Endothelial cell of umbilical vein (primary cell): ENCODE results near the gene PPP1R13B. TPM values are rescaled to one million over a fixed set of nuclear protein-coding genes. Genes with fewer than 3 reads are reported as not detected.

ENCODE experiments used
- BruUV-seq: library from RNA; stranded (reverse); fragments of 400-500 nt; replicated peaks from 2 replicates; lab custom pipeline; 2021; lab: Mats Ljungman, UMichigan
- CTCF ChIA-PET: fragments of 300-600, 350-600 bp; sonication (Branson Sonifier 250); formaldehyde crosslinking; loops from one replicate; lab custom pipeline; 2021; ENCODE audit warnings: antibody characterized with exemption, inconsistent platforms; lab: Charles Lee
- POLR2A ChIA-PET: fragments of 300-600, 350-600 bp; sonication (Branson Sonifier 250); formaldehyde crosslinking; loops from one replicate; lab custom pipeline; 2021; ENCODE audit warnings: antibody characterized with exemption, inconsistent platforms; lab: Charles Lee
- DNase-seq: peaks from one replicate; pipeline ENCODE4 v3.0.0-alpha.2; 2011; ENCODE audit warnings: low read depth, low spot score
- FAIRE-seq: peaks from 2 replicates; lab custom pipeline; 2011; peaks lifted over from hg19 to GRCh38; lab: Jason Lieb, UNC
- H2AFZ ChIP-seq: 2 replicates; pipeline ENCODE4 v1.6.0; 2012; ENCODE audit warnings: low read depth, low read length, control low read depth, inconsistent platforms
- H3K27ac ChIP-seq: 2 replicates; pipeline ENCODE4 v1.5.1; 2011; ENCODE audit warnings: low read depth, mild to moderate bottlenecking, control low read depth, low read length, moderate library complexity; ENCODE audit not compliant: insufficient read depth
- H3K27me3 ChIP-seq, 2 experiments: 2 replicates each; pipeline versions ENCODE4 v1.6.0 to v1.6.1; 2011; ENCODE audit warnings: low read length in 2 of 2, mixed read lengths in 1 of 2; ENCODE audit not compliant: control insufficient read depth in 2 of 2, insufficient read depth in 2 of 2
- H3K36me3 ChIP-seq, 2 experiments: 2 replicates in 1 of 2; 3 replicates in 1 of 2; pipeline ENCODE4 v1.5.1; 2011; ENCODE audit warnings: low read length in 2 of 2, mild to moderate bottlenecking in 1 of 2, moderate library complexity in 1 of 2; ENCODE audit not compliant: control insufficient read depth in 2 of 2, insufficient read depth in 2 of 2; ENCODE audit errors: extremely low read depth in 1 of 2
- H3K4me1 ChIP-seq: 3 replicates; pipeline ENCODE4 v1.5.1; 2011; ENCODE audit warnings: mild to moderate bottlenecking, low read length; ENCODE audit not compliant: control insufficient read depth, insufficient read depth; ENCODE audit errors: extremely low read depth
- H3K4me2 ChIP-seq: 2 replicates; pipeline ENCODE4 v1.6.1; 2011; ENCODE audit warnings: low read length, control low read depth, mixed read lengths; ENCODE audit not compliant: insufficient read depth
- H3K4me3 ChIP-seq, 3 experiments: fragments of 200-600 bp in 1 of 3; sonication (generic), shearing (Covaris generic) in 1 of 3; replicated peaks in 1 of 3; 2 replicates each; pipeline ENCODE4 v1.5.1; 2011 to 2016; ENCODE audit warnings: control low read depth in 3 of 3, low read length in 3 of 3, mild to moderate bottlenecking in 2 of 3, inconsistent platforms in 1 of 3, low read depth in 1 of 3, moderate library complexity in 1 of 3; ENCODE audit not compliant: insufficient read depth in 1 of 3
- H3K79me2 ChIP-seq: 2 replicates; pipeline ENCODE4 v1.6.0; 2012; ENCODE audit warnings: low read length, inconsistent platforms; ENCODE audit not compliant: control insufficient read depth, insufficient read depth
- H3K9ac ChIP-seq: replicated peaks from 2 replicates; pipeline ENCODE3; 2011; ENCODE audit warnings: low read length, control low read depth; ENCODE audit not compliant: insufficient read depth; ENCODE audit errors: extremely low read depth
- H3K9me1 ChIP-seq: replicated peaks from 3 replicates; pipeline ENCODE4 v1.6.0; 2011; ENCODE audit warnings: mild to moderate bottlenecking, low read length; ENCODE audit not compliant: control insufficient read depth, insufficient read depth; ENCODE audit errors: extremely low read depth
- H3K9me3 ChIP-seq: replicated peaks from 2 replicates; pipeline ENCODE4 v1.5.1; 2012; ENCODE audit warnings: low read length, inconsistent platforms; ENCODE audit not compliant: control insufficient read depth, insufficient read depth
- H4K20me1 ChIP-seq: replicated peaks from 2 replicates; pipeline ENCODE3; 2011; ENCODE audit warnings: mild to moderate bottlenecking, low read length; ENCODE audit not compliant: control insufficient read depth, insufficient read depth; ENCODE audit errors: extremely low read depth
- EZH2 ChIP-seq: IDR thresholded peaks from 2 replicates; pipeline ENCODE4 v1.6.1; 2012; ENCODE audit warnings: borderline replicate concordance, low read depth, mild to moderate bottlenecking, moderate library complexity, low read length, inconsistent platforms; ENCODE audit not compliant: severe bottlenecking
- FOS ChIP-seq: IDR thresholded peaks from 2 replicates; pipeline ENCODE4 v1.6.1; 2011; ENCODE audit warnings: mild to moderate bottlenecking, low read length, moderate library complexity, borderline replicate concordance; ENCODE audit not compliant: insufficient read depth
- GATA2 ChIP-seq: IDR thresholded peaks from 2 replicates; pipeline ENCODE4 v1.7.0; 2011; ENCODE audit warnings: low read depth, mild to moderate bottlenecking, moderate library complexity, mixed read lengths, low read length; ENCODE audit not compliant: insufficient read length, insufficient read depth
- JUN ChIP-seq: IDR thresholded peaks from 2 replicates; pipeline ENCODE4 v1.6.1; 2011; ENCODE audit warnings: borderline replicate concordance, low read depth; ENCODE audit not compliant: insufficient read length, insufficient read depth
- MYC ChIP-seq: IDR thresholded peaks from one replicate; pipeline ENCODE4 v1.6.1; 2011; ENCODE audit warnings: mild to moderate bottlenecking, low read depth, low read length
- POLR2A ChIP-seq: IDR thresholded peaks from 2 replicates; pipeline ENCODE4 v1.6.1; 2012; ENCODE audit warnings: low read depth, mild to moderate bottlenecking, control low read depth, low read length
- POLR2AphosphoS5 ChIP-seq: IDR thresholded peaks from 2 replicates; pipeline ENCODE4 v1.6.1; 2012; ENCODE audit warnings: low read depth, mild to moderate bottlenecking, control low read depth, low read length, moderate library complexity; ENCODE audit not compliant: insufficient read depth
- dilution Hi-C: fragments of 300-500 bp; cut with MboI; formaldehyde crosslinking; loops from one replicate; pipeline ENCODE4 v1.15.0; 2019; ENCODE audit warnings: low sequenced_read_pairs; ENCODE audit not compliant: extremely low pct_ligation_motif_present
- intact Hi-C: fragments of 100-400 bp; cut with micrococcal nuclease; formaldehyde crosslinking; loops from one replicate; pipeline ENCODE4 v1.10.0; 2022
- polyA plus RNA-seq, 4 experiments: library from polyadenylated mRNA; depleted of rRNA in 3 of 4; stranded (reverse) in 3 of 4; unstranded in 1 of 4; fragments of >200 nt; gene quantifications; 2 replicates each; pipeline versions ENCODE4 v1.2.1 to v1.2.3, GENCODE V29; 2011 to 2012; ENCODE audit warnings: missing spikeins in 1 of 4
- total RNA-seq: library from RNA; stranded (reverse); gene quantifications from 2 replicates; pipeline ENCODE4 v1.2.3, GENCODE V29; 2021
- TF ChIP-seq, protein P1 (sequence below), 2 donors: IDR thresholded peaks; 1 replicate in 1 of 2; 2 replicates in 1 of 2; pipeline ENCODE4 v1.5.1; 2011; ENCODE audit warnings: low read length in 2 of 2, mild to moderate bottlenecking in 2 of 2, moderate library complexity in 2 of 2, control low read depth in 1 of 2, inconsistent platforms in 1 of 2, low read depth in 1 of 2; ENCODE audit not compliant: insufficient read depth in 1 of 2; ENCODE audit errors: extremely low read depth in 1 of 2
- TF ChIP-seq, protein P2 (sequence below): IDR thresholded peaks from 2 replicates; pipeline ENCODE4 v1.6.1; 2011; ENCODE audit not compliant: insufficient read depth, insufficient read length

The PPP1R13B gene
- total and polyA plus RNA-seq, 2 donors (not counting 3 experiments of a cell fraction or from before 2014, with no cell fraction given) = 10.0 to 30.0 TPM

DNA sequence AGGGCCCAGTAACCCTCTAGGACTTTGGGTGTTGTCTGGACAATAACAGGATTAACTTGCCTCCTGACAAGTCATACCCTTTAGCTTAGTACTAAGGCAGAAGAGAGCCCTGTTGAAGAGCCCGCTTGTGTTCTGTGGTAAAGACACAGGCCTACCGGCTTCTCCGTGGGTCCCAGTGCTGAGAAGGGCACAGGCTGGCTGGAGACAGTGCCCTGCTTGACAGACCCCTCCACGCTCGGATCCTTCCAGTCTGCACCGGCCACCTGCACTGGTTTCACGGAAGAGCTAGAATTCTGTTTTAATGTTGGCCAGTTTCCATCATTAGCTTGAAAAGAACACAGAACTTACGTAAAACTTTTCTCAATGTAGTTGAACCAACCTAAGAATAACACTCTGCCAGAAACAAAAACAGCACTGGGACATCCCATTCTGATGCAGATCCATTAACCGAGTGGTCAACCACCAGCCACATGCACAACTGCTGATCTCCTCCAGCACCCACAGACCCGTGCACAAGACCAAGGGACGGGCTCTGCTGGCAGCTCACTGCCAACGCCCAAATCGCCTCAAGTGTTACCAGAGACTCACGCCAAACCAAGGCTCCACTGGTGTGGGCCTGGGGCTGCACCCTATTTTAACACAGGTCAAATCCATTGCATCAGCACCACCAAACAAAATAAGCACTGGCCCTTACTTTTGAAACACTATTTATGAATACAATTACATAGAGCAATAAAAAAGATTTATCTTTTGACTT lies 104.7 kb downstream of the PPP1R13B start:
- CTCF ChIA-PET = no interaction called here
- POLR2A ChIA-PET = no interaction called here
- H4K20me1 ChIP-seq = no peaks in the 10 kb centered on the region
- H3K36me3 ChIP-seq = peaks cover 0 to 27% of the 10 kb centered on the region in 2 experiments
- TF ChIP-seq, protein P1, sequence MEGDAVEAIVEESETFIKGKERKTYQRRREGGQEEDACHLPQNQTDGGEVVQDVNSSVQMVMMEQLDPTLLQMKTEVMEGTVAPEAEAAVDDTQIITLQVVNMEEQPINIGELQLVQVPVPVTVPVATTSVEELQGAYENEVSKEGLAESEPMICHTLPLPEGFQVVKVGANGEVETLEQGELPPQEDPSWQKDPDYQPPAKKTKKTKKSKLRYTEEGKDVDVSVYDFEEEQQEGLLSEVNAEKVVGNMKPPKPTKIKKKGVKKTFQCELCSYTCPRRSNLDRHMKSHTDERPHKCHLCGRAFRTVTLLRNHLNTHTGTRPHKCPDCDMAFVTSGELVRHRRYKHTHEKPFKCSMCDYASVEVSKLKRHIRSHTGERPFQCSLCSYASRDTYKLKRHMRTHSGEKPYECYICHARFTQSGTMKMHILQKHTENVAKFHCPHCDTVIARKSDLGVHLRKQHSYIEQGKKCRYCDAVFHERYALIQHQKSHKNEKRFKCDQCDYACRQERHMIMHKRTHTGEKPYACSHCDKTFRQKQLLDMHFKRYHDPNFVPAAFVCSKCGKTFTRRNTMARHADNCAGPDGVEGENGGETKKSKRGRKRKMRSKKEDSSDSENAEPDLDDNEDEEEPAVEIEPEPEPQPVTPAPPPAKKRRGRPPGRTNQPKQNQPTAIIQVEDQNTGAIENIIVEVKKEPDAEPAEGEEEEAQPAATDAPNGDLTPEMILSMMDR (IDR thresholded peaks at IDR 0.05; ENCODE audit: extremely low read depth in 1 of 2, insufficient read depth in 1 of 2, low read depth in 1 of 2, low read length in 2 of 2) = no peak
- TF ChIP-seq, protein P2, sequence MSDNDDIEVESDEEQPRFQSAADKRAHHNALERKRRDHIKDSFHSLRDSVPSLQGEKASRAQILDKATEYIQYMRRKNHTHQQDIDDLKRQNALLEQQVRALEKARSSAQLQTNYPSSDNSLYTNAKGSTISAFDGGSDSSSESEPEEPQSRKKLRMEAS = no peak
- TF ChIP-seq MYC = no peak
- no peak for TF ChIP-seq FOS
- TF ChIP-seq GATA2 = no peak
- no peak for TF ChIP-seq JUN
- no peak for TF ChIP-seq EZH2
- TF ChIP-seq POLR2AphosphoS5 = no peak
- no peak for TF ChIP-seq POLR2A
- no peaks in the 10 kb centered on the region for H3K9me1 ChIP-seq
- H3K27me3 ChIP-seq = no peaks in the 10 kb centered on the region
- H3K4me3 ChIP-seq = no peak overlapping the region
- FAIRE-seq (no peak), DNase-seq (no peak)
- H3K4me1 ChIP-seq = peaks cover 14% of the 10 kb centered on the region
- no TSS peak for BruUV-seq
- intact Hi-C loops = no loop called here
- H3K9ac ChIP-seq = no peak overlapping the region
- H2AFZ ChIP-seq = no peak overlapping the region
- no peak overlapping the region for H3K4me2 ChIP-seq
- no peaks in the 10 kb centered on the region for H3K9me3 ChIP-seq
- dilution Hi-C loops = no loop called here
- H3K79me2 ChIP-seq = no peaks in the 10 kb centered on the region
- H3K27ac ChIP-seq = no peak overlapping the region
